GM21723 (cell line): ENCODE measurements around the gene GREB1L.
"Not testable (repeated sequence)": the region's sequence is repeated elsewhere in the genome, so short reads cannot be mapped to it uniquely, and the experiment has no call there.

ENCODE experiments used
- ATAC-seq: cut with Tn5 transposase; IDR thresholded peaks from one replicate; pipeline ENCODE4 v1.9.1; 2021; ENCODE audit warnings: mild to moderate bottlenecking, moderate library complexity; ENCODE audit not compliant: unreplicated experiment

Gene GREB1L

DNA sequence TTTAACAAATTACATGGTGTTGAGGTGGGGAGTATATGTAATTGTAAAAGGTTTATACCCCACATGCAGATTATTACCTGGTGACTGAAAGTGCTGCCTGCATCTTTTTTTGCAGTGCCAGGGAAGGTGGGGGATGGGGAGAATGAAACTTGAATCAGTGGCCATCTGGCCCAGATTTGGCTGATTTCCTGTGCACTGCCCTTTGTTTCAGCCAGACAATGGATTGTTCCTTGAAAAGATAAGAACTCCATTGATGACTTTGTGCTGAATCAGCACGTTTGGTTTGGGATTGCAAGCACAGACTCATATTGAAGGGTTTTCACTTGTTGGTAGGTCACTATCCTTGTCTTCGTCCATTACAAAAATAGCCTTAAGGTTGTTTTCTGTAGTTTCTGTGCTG lies 20.9 kb downstream of the GREB1L start:
- ATAC-seq: no peak

DNA sequence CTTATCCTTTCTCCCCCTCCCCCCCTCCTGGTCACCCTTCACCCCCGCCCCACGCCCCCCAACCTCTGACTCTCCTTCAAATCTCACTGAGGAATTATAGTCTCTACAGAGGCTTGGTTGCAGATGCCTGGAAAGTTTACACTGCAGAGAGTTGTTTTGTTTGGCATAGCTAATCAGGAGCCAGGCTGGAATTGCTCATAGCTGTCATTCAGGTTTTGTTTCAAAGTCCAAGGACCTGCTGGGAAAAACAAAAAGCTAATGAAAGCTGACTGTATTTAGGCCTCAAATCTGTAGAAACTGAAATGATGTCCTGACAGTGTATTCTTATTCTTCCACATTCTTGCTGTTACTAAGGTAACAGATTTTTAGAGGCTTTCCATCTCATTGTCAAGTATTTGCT lies 22.6 kb downstream of the GREB1L start:
- no peak for ATAC-seq

DNA sequence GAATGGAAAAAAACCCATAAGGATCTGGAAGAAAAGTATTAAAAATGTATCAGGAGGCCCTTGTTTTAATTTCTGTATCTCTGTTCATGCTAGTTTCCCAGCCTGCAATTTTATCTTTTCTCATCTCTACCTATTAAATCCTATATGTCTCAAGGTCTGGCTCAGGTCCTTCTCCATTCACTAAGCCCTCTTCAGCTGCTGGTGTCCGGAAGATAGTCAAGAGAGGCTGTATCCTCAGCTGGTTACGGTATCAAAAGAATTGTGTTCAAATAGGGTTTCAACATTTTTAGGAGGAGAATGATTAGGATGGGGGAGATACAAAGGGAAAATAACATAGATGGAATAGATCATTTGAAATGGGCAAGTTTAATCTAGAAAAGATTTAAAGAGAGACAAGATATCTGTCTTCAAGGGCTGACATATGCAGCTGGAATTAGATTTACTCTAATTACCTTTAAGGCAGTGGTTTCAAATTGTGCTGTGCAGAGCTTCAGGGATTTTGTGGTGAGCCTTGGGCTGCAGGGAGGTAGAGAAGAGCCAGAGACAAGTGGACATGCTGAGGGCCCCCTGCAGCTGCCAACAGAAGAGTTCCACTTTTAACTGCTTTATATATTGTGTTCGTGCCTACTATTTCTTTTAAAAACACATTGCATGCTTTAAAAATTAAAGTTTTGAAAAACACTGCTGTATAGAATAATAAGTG lies 24.1 kb downstream of the GREB1L start:
- no peak for ATAC-seq

DNA sequence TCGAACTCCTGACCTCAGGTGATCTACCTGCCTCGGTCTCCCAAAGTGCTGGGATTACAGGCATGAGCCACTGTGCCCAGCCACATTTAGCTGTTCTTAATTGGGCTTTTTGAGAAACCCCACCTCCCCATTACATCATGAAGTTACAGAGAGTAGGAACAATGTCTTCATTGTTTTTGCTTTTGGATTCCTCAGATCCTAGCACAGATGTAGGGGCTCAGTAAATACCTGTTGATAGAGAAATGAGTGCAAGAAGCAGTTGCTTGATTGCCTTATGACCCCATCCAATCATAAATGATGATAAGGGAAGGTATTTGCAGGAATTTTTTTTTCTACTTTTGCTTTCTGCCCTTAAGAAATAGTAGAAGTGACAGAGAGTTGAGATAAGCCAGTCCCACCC lies 25.4 kb downstream of the GREB1L start:
- no peak for ATAC-seq

DNA sequence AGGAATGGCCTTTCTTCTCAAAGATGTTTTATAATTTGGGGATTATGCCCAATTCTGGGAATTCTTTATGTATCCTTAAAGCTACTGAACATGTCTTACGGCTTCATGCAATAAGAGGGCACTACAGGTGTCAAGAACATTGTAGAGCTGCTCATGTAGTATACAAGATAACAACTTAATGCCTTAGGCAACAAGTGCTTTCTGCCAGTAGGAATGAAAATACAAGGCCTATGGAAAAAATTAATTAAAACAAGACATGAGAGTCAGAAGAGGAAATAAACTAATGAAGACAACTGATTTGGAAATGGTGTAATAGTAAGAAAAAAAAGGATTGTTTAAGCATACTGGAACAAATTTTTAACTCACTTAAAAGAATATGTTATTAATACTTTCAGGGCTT lies 27.3 kb downstream of the GREB1L start:
- ATAC-seq: no peak

DNA sequence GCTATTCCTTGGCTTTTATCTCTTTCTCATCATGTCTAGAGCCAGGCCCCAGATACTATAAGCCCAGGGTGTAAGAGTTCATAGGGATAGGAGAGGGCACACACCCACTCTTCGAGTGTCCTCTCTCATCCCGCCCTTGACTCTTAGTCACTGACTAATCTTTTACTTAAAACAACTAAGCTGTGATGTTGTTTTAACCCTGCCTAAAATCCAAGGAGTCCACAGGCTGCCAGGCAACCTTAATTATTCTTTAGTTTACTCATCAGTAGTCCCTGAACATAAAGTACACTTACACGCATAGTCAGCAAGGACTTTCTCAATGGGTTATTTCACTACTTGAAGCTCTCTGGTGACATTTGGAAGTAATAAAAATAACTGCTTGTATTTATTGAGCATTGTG lies 28.4 kb downstream of the GREB1L start:
- ATAC-seq: no peak

DNA sequence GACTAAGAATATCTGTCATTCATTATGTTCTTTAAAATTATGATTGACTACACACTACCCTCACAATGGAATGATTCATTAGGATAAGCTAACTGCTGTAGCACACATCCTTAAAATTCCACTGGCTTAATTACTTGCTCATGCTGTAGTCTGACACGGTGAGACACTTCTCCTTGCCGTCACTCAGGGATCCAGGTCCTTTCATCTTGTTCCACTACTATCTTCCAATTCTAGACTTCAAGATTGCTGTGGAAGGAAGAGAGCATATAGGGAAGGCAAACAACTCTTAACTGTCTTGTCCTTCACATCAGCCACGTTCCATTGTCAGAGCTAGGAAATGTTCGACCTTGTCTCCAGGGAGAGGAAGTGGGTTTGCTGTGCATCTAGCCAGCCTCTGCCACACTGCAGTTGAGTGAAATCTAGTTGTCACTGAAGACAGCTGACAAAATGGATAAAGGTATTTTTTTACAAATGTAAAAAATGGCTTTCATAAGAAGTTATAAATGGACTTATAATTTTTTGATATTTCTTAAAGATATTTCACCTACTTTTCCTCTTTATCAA lies 30.1 kb downstream of the GREB1L start:
- ATAC-seq: no peak

DNA sequence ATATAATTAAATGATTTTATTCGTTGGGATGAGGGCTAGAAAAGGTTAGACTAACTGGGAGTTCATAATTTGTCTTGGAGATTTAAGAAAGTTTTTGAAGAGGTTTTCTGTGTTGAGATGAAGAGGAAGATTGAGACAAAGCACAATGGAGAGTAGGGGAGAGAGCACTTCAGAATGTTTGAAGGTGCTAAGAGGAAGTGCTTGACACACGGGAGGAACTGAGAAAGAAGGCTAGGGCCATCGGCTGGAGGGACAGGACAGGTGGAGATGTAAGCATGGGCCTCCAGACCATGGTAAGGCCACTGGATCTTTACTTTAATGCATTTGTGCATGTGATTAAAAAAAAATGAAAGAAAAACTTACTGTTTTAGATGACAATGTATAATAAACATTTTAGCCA lies 31.5 kb downstream of the GREB1L start:
- ATAC-seq: no peak

DNA sequence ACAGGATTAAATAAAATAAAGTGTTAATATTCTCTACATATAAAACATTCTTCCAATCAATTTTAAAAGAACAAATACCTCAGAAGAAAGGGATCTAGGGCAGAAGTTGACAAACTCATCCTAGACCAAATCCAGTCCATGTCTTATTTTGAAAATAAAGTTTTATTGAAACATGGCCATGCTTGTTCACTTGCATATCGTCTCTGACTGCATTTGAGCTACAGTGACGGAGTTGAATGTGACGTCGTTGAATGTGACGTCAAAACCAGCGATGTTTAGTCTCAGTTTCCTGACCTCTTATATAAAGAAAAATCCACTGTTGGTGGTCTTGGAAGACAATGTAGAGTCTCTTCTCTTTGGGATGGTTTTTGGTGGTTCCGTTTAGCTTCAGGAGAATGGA lies 33.6 kb downstream of the GREB1L start:
- ATAC-seq: no peak

DNA sequence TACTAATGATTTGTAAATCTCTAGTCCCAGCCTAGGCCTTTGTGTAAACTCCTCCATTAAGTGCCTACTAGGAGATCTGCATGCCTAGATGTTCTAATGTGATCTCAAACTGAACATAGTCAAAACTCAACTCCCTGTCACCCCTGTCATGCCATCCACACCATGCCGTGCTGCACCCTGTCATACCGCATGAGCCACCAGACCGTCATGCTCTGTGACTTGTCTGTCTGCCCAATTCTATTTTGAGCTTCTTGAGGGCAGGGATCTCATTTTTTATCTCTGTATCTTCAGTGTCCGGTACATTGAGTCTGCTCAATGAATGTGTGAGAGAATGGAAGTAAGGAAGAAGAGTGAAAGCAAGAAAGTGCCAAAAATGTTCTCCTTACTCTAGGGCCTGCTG lies 35.5 kb downstream of the GREB1L start:
- ATAC-seq: no peak

DNA sequence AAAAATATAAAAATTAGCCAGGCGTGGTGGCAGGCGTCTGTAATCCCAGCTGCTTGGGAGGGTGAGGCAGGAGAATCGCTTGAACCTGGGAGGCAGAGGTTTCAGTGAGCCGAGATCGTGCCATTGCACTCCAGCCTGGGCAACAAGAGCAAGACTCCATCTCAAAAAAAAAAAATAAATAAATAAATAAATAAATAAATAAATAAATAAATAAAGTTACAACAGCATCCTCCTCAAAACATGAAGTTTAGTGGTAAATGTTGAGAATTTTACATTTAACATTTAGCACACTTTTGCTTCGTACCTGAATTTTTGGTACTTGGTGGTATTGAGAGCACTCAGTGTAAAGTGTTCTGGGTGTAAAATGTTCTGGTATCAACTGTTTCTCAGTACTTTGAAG lies 36.2 kb downstream of the GREB1L start:
- ATAC-seq: not testable (repeated sequence)

DNA sequence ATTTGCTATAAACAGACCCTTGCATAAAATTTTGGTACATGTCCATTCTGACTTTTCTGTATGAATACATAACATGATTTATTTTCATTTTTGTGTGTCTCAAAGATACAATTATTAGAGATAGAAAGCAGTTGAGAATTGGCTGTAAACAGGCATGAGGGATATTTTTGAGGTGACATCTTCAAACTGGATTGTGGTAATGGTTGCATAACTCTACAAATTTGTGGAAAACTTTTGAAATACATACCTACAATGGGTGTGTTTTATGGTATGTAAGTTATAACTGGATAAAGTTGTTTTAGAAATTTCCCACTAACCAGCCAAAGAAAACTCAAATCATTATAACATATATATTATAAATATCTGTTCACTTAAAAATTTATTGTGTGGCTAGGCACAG lies 39.6 kb downstream of the GREB1L start:
- no peak for ATAC-seq

DNA sequence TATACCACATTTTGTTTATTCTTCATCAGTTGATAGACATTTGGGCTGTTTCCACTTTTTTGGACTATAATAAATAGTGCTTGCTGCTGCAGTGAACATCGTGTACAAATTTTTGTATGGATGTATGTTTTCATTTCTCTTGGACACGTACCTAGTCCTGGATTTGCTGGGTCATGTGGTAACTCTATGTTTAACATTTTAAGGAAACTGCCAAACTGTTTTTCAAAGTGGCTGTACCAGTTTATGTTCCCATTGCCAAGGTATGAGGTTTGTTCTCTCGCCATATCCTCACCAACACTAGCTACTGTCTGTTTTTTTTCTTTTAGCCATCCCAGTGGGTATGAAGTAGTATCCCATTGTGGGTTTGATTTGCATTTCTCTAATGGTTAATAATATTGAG lies 42.5 kb downstream of the GREB1L start:
- ATAC-seq: no peak

DNA sequence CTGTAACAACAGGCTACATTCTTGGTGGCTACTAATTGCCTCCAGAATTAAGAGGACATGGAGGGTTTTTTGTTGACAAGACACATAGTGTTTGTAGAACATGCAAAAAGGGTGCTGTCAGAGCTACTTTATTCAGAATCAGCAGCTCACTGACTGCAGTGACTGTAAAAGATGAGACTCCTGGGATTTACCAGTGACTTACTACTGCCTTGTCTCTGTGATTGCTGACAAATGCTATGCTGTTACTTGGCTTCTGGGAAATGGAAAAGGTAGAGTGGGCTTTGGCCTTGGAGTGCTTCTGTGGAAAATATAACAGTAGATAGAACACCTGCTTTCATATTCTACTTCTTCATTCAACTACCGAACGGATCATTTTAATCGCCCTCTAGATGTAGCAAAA lies 47.8 kb downstream of the GREB1L start:
- no peak for ATAC-seq

DNA sequence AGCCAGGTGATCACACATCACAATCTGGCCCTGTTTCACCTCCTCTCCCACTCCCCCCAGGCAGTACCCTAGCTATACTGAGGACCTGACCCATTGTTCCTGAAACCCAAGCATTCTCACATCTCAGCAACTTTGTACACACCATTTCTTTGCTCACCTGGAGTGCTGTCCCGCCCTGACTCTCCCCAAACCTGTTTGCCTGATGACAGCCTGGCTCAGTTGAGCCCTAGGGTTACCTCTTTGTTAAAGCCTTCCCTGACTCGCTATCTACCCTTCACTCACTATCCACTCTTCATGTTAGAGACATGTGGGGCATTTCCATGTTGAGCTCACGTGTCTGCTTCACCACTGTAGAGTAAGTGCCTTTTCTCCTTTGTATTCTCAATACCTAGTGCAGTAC lies 49.1 kb downstream of the GREB1L start:
- no peak for ATAC-seq

DNA sequence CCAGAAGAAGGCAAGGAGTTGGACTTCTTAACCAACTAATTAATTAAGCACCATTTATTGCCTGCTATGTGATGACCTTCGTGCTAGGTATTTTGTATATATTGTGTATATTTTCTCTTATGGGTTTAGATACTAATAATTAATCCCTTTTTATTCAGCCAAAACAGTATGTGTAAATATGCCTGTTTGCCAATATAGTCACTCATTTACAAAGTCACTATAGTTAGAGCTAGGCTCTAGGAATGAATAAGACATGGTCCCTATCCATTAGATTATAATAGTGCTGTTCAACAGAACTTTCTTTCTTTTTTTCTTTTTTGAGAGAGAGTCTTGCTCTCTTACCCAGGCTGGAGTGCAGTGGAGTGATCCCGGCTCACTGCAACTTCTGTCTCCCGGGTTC lies 51.4 kb downstream of the GREB1L start:
- ATAC-seq: no peak

DNA sequence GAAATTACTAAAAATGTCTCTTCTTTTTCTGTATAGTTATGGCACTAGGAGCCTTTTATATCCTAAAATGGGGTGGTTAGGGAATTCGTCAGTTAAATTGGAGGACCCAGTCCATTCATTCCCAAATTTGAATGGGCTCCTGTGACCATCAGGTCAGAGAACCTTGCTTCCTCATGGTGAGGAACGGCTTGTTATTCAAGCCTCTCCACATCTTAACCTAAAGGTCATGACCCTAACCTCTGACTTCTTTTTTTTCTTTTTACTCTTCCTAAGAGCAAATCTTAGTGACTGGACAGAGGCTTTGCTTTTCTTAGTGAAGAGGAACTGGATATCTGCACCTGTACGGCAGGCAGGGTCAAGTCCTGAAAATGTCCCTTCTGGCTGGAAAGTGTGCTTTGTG lies 53.1 kb downstream of the GREB1L start:
- no peak for ATAC-seq

DNA sequence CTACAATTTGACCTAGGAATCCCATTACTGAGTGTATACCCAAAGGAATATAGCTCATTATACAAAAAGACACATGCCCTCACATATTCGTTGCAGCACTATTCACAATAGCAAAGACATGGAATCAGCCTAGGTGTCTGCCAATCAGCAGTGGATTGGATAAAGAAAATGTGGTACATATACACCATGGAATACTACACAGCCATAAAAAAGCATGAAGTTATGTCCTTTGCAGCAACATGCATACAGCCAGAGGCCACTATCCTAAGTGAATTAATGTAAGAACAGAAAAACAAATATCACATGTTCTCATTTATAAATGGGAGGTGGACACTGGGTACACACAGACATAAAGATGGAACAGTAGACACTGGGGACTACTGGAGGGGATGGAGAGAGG lies 54.0 kb downstream of the GREB1L start:
- ATAC-seq: no peak

DNA sequence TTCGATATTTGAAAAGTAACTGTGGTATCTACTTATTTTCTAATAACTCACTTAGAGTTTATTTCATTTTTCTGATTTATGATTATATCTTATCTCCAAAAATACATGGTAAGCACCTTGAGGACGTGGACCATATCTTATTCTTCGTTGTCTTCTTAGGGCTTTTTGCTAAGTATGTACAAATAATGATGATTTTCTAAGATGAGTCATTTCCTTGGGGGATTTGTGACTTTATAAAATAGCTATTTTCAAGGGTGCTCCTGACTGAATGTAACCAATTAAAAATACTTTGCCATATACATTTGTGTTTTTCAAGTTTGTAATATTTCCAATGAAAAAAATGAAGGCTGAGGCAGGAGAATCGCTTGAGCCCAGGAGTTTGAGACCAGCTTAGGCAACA lies 56.3 kb downstream of the GREB1L start:
- ATAC-seq: no peak

DNA sequence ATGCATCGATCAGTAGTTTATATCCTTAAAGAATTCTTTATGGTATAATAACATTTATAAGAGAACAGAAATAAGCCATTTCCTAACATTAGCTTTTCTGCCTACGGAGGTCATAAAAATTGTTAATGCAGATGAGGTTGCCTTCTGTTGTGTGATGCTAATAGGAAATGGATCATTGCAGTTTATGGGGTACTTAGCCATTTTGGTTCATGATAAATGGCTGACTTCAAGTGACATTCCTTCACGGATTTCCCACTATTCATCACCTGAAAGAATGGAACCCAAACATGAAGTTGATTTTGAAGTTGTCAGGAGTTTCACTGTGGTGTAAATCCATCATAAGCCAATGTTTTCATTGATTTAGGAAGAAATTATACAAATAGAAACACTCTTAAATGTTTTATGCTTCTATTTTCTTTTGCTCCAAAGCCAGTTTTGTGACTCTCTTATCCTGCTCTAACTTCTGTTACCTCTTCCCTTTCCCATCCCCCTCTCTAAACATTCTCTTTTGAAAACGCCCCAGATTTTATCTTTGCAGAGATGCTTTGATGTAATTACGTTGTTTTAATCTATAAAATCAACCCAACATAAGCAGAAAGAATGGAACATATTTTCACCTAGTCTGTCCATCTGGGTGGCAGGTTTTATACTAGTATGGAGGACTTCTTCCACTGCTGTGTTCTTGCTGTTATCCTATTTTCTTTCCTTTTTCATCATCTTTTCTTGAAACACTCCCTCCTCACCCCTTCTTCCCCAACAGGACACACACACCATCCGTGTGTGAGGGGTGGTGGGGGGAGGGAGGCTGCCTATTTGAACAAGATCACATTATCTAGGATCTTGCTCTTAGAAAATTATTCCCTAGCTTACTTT lies 58.2 kb downstream of the GREB1L start:
- ATAC-seq: no peak

DNA sequence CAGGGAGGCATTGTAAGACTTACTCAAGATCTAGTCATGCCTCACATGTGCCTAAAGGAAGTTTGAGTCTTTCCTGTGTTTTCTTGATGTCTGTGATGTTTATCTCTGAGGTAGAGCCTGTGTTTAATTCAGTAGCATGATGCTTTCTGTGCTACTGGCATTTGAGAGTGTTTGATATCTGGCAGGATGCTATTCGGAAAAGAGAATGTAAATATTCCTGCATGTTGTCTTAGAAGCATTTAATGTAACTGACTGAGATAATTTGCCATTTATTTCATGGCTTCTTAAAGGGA lies 58.8 kb downstream of the GREB1L start:
- no peak for ATAC-seq

DNA sequence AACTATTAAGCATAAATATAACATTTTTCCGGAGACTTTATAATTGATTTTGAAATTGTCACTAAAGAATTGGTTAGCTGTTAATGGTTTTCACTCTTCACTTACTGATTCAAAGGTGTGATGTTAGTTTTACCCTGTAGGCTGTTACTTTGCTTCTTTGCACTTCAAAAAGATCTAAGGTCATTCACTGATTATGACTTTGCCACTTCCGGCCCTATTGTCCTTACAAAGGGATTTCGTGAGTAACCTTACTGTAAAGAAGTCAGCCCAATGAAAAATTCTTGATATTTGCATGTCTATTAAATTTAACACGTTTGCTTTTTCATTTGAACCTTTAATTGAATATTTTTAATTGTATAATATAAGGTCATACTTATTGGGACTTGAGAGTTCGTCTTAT lies 61.4 kb downstream of the GREB1L start:
- ATAC-seq: no peak
